HCT116 (cell line): ENCODE data around the gene USP3.

Experiments
- ATF3 ChIP-seq: IDR thresholded peaks from 2 replicates; pipeline ENCODE4 v1.6.1; 2012
- CBX3 ChIP-seq: IDR thresholded peaks from 2 replicates; pipeline ENCODE4 v1.6.1; 2012; ENCODE audit warnings: low read depth
- EZH2 ChIP-seq: fragments of 200-600 bp; sonication (generic); IDR thresholded peaks from 2 replicates; pipeline ENCODE4 v1.6.1; 2017; ENCODE audit warnings: antibody characterized with exemption, mixed run types
- FOSL1 ChIP-seq: IDR thresholded peaks from 2 replicates; pipeline ENCODE4 v1.6.1; 2012; ENCODE audit warnings: low read depth
- POLR2A ChIP-seq: IDR thresholded peaks from 2 replicates; pipeline ENCODE4 v1.7.0; 2011; ENCODE audit warnings: borderline replicate concordance; ENCODE audit not compliant: insufficient read depth, insufficient read length; ENCODE audit errors: extremely low read depth
- POLR2AphosphoS5 ChIP-seq: IDR thresholded peaks from 2 replicates; pipeline ENCODE4 v1.6.1; 2011; ENCODE audit warnings: mild to moderate bottlenecking, low read depth, low read length, moderate library complexity
- RAD21 ChIP-seq: IDR thresholded peaks from 2 replicates; pipeline ENCODE4 v1.6.1; 2012; ENCODE audit warnings: low read depth, mild to moderate bottlenecking
- SP1 ChIP-seq: IDR thresholded peaks from 2 replicates; pipeline ENCODE4 v1.6.1; 2012; ENCODE audit warnings: low read depth
- SRF ChIP-seq: IDR thresholded peaks from 2 replicates; pipeline ENCODE4 v1.6.1; 2012; ENCODE audit warnings: low read depth
- ZNF274 ChIP-seq: fragments of 200-500 bp; sonication (Bioruptor generic); IDR thresholded peaks from 2 replicates; pipeline ENCODE4 v1.6.1; 2014; ENCODE audit warnings: mild to moderate bottlenecking, low read depth, low read length, inconsistent platforms
- TF ChIP-seq, protein P1 (sequence below): IDR thresholded peaks from 2 replicates; pipeline ENCODE4 v1.6.1; 2011; ENCODE audit warnings: mild to moderate bottlenecking, low read length, moderate library complexity; ENCODE audit not compliant: insufficient replicate concordance; ENCODE audit errors: extremely low read depth
- TF ChIP-seq, protein P2 (sequence below), 3 experiments: fragments of 200-600 bp in 1 of 3; sonication (generic) in 1 of 3; IDR thresholded peaks in 2 of 3; conservative IDR thresholded peaks in 1 of 3; 2 replicates each; pipeline ENCODE4 v1.5.1; 2012 to 2017; ENCODE audit warnings: low read depth in 2 of 3, low read length in 2 of 3, antibody characterized with exemption in 1 of 3, borderline replicate concordance in 1 of 3, control low read depth in 1 of 3, mild to moderate bottlenecking in 1 of 3, mixed read lengths in 1 of 3, mixed run types in 1 of 3, moderate library complexity in 1 of 3; ENCODE audit not compliant: insufficient read depth in 1 of 3

DNA sequence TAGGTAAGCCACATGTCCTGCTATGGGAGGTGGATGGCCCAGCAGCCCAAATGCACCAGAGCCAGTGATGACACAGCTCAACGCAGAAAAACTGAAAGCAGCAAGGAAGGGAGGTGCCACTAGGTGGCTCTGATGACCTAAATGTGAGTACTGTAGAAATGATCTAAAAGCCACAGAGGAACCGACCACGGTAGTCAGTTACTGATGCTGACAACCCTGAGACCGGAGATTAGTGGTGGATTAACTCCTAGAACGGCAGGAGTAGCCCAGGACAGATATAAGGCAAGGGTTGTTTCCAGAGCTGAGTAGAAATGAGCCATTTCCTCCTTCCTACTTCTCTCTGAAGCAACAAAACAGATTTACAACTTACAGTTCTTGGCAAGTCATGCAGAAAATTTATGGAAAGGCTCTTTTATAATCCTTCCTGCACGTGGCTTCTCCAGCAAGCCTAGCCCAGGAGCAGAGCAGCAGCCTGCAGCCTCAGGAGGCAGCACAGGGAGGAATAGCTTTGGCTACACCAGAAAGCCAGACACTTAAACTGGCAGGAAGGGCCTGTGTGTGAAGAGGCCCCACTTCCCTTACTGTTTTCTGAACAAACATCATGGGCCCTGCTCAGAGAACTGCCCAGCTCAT, 105.9 kb downstream of the USP3 start:
- TF ChIP-seq, protein P1, sequence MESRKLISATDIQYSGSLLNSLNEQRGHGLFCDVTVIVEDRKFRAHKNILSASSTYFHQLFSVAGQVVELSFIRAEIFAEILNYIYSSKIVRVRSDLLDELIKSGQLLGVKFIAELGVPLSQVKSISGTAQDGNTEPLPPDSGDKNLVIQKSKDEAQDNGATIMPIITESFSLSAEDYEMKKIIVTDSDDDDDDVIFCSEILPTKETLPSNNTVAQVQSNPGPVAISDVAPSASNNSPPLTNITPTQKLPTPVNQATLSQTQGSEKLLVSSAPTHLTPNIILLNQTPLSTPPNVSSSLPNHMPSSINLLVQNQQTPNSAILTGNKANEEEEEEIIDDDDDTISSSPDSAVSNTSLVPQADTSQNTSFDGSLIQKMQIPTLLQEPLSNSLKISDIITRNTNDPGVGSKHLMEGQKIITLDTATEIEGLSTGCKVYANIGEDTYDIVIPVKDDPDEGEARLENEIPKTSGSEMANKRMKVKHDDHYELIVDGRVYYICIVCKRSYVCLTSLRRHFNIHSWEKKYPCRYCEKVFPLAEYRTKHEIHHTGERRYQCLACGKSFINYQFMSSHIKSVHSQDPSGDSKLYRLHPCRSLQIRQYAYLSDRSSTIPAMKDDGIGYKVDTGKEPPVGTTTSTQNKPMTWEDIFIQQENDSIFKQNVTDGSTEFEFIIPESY, result no peak
- TF ChIP-seq, protein P2, sequence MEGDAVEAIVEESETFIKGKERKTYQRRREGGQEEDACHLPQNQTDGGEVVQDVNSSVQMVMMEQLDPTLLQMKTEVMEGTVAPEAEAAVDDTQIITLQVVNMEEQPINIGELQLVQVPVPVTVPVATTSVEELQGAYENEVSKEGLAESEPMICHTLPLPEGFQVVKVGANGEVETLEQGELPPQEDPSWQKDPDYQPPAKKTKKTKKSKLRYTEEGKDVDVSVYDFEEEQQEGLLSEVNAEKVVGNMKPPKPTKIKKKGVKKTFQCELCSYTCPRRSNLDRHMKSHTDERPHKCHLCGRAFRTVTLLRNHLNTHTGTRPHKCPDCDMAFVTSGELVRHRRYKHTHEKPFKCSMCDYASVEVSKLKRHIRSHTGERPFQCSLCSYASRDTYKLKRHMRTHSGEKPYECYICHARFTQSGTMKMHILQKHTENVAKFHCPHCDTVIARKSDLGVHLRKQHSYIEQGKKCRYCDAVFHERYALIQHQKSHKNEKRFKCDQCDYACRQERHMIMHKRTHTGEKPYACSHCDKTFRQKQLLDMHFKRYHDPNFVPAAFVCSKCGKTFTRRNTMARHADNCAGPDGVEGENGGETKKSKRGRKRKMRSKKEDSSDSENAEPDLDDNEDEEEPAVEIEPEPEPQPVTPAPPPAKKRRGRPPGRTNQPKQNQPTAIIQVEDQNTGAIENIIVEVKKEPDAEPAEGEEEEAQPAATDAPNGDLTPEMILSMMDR (IDR thresholded peaks at IDR 0.05 in 2 of 3, conservative IDR thresholded peaks at IDR 0.05 in 1 of 3; ENCODE audit: borderline replicate concordance in 1 of 3, insufficient read depth in 1 of 3, low read depth in 2 of 3, low read length in 2 of 3), result peak; percentile 77 to 82 (median 80)
- TF ChIP-seq FOSL1 (no peak), POLR2AphosphoS5 (no peak), RAD21 (peak; percentile 90), EZH2 (no peak), SRF (no peak), POLR2A (no peak), ZNF274 (no peak), CBX3 (no peak), ATF3 (no peak), SP1 (no peak)
